SH-SY5Y (cell line): Measurements from ENCODE around the gene CYB561D2.

Experiments used
- GATA2 ChIP-seq: IDR thresholded peaks from 2 replicates; pipeline ENCODE4 v1.6.1; 2011; ENCODE audit warnings: mild to moderate bottlenecking, low read depth, low read length
- GATA3 ChIP-seq: IDR thresholded peaks from 2 replicates; pipeline ENCODE4 v1.6.1; 2011; ENCODE audit warnings: low read depth, mild to moderate bottlenecking, low read length, moderate library complexity

Gene CYB561D2

DNA sequence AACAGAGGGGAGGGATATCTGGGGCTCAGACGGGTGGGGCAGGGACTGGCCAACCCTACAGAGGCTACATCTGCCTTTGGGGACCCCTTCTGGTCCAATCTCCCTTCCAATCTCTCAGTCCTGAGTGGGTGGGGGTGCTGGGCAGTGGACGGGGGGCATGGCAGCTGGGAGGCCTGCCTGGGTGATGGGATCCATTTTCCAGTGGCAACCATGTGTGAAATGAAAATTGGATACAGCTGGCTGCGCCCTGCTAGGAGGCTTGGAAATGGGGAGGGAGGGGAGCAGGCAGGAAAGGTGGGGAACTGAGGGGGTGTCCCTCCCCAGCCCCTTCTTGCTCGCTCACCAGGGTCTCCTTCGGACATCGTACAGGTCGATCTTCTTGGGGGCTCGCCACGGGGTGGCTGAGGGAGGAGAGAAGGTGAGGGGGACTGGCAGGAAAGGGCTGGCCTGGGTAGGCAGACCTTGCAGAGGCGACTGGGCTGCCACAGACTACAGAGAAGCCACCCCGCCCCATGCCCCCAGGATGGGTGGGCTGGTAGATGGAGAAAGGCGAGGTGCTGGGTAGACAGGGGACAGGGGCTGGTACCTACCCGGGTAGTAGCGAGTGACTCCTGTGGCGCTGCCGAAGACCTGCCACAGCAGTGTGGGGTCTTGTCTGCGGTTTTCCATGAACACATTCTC is 29.9 kb downstream of the CYB561D2 start:
- no peak for TF ChIP-seq GATA3
- TF ChIP-seq GATA2, result peak; percentile 97

DNA sequence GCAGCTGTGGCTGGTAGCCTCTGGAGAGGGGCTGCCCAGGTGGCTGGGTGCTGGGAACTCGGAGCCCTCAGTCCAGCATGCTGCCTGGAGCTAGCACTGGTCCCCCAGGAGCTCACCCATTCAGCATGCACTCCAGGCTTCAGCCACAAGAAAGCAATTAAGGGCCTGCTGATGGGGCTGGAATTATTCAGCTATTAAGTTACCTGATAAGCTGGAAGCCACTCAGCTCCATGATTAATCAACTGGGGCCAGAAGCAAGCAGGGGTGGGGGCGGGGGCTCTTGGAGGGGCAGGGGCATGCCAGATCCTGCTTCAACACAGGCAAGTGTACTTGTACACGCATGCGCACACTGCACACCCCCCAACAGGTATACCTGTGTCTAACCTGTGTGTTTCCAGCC is 30.7 kb downstream of the CYB561D2 start:
- TF ChIP-seq GATA3 (no peak), GATA2 (peak; percentile 74)

GRCh38 chr3:50382722-50383121 is 32.1 kb downstream of the CYB561D2 start:
- TF ChIP-seq GATA2 (no peak), GATA3 (no peak)

DNA sequence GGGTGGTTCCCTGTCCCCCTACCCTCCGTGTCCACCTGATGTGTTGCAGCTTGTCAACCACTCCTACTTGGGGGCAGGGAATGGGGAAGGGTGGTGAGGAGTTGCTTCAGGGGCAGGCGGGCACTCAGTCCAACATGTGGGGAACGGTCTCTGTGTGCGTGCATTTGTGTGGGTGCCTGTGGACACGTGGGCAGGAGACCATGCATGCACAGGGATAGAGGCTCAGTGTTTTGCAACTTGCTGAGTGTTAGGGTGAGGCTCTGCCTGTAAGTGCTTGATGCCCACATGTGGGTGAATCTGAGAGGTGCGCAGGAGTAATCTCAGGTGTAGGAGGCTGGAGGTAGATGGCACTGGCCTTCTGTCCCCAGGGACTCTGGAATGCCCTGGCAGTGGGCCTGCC is 33.1 kb downstream of the CYB561D2 start:
- TF ChIP-seq GATA2 (no peak), GATA3 (no peak)

- TF ChIP-seq GATA3 (no peak), GATA2 (peak; percentile 42; the same call in 1 of the 2 replicates)
These were observed 35.1 kb downstream of the CYB561D2 start for GRCh38 chr3:50385754-50386153.

GRCh38 chr3:50388016-50388719 is 37.5 kb downstream of the CYB561D2 start:
- TF ChIP-seq GATA3 (no peak), GATA2 (no peak)

GRCh38 chr3:50388720-50389413 is 38.2 kb downstream of the CYB561D2 start:
- TF ChIP-seq GATA2 (no peak), GATA3 (no peak)

DNA sequence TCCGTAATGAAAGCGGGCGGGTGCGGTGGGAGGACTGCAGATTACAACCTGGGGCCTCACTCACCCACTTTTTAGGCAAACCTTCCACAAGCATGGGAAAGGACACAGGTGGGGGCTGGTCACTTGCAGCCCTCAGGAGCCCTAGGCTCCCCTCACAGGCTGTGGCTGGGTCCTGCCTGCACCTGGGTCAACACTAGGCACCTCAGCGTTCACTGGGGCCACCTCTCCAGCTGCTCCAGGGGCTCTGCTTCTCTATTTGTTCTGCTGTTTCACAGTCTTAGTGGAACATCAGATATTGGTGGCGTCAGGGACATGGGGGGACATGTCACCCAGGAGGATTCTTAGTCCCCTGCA is 38.7 kb downstream of the CYB561D2 start:
- TF ChIP-seq GATA2 (no peak), GATA3 (no peak)

- no peak for TF ChIP-seq GATA3
- TF ChIP-seq GATA2, result no peak; the same call in 1 of the 2 replicates
These were observed 40.0 kb downstream of the CYB561D2 start for GRCh38 chr3:50390508-50391224.

DNA sequence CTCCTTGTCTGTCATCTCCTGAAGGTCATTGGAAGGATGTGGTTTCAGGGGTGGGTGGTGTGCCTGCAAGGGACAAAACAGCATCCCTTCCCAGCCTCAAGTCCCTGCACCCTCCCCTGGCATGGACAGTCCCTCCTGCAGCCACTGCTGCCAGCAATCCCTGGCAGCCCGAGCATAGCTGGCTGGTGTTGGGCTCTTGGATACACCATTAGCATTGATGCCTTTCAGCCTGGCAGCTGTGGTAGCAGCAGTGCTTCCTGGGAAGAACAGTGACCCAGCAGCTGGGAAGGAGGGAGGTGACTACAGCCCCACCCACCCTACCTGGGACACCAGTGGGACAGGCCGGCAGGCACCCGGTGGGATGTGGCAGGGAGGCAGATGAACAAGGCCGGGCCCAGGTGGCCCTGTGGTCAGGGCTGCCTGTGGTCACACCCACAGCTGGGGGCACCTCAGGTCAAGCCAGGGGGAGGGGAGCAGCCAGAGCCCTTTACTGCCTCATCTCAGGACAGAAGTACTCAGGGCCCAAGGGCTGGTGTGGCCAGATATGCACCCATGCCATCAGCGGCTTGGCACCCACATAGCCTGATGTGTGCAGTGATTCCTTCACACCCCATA is 41.5 kb downstream of the CYB561D2 start:
- TF ChIP-seq GATA3 (no peak), GATA2 (no peak)

GRCh38 chr3:50393061-50393460 is 42.4 kb downstream of the CYB561D2 start:
- TF ChIP-seq GATA3 (no peak), GATA2 (no peak)

GRCh38 chr3:50395070-50395860 is 44.6 kb downstream of the CYB561D2 start:
- TF ChIP-seq GATA3 (no peak), GATA2 (no peak)

GRCh38 chr3:50396502-50396901 is 45.8 kb downstream of the CYB561D2 start:
- TF ChIP-seq GATA2 (no peak), GATA3 (no peak)
